ENCODE data around the gene GAL3ST2.
"Not testable (repeated sequence)": the region's sequence is repeated elsewhere in the genome, so short reads cannot be mapped to it uniquely, and the experiment has no call there.

The GAL3ST2 gene

DNA sequence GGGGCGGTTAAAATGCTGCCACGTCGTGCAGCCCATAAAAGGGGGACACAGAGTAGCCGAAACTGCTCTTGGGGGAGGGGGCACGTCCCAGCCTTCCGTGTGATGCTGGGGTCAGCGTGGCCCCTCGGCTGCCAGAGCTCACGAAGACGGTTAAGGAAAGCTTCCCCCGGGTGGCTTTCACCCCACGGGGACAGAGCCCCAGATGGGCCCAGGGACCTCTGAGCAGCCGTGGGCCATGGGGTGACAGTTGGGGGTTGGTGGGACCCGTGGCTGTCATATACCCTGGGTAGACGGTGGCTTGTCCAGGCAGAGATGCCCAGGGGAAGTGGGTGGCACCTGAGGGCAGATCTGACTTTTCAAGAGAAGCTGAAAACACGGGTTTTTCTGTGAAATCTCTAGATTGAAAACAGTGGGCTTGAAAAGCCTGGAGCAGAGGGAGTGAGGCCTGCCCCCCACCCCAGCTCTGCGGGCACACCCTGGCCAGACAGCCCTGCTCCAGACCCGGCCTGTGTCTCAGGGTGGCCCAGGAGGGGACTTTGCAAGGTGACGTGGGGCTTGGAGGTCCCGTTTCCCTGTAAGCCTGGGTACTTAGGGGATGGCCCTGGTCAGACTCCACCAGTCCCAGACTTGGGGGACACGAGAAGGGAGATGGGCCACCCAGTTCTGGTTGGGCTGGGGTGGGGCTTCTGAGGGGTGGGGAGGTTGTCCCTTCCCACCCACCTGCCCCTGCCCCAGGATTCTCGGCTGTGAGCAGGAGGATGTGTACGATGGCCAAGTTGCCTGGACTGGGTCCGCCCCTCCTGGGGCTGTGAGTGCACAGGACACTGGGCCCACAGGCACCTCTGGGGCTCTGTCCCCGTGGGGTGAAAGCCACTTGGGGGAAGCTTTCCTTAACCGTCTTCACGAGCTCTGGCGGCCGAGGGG, 33.0 kb downstream of the GAL3ST2 start:
- DNase-seq (ENCODE audit: low read depth), result no peak

- no peak for DNase-seq (ENCODE audit: low read depth)
Observed at GRCh38 chr2:241810307-241811200, 33.9 kb downstream of the GAL3ST2 start.

DNA sequence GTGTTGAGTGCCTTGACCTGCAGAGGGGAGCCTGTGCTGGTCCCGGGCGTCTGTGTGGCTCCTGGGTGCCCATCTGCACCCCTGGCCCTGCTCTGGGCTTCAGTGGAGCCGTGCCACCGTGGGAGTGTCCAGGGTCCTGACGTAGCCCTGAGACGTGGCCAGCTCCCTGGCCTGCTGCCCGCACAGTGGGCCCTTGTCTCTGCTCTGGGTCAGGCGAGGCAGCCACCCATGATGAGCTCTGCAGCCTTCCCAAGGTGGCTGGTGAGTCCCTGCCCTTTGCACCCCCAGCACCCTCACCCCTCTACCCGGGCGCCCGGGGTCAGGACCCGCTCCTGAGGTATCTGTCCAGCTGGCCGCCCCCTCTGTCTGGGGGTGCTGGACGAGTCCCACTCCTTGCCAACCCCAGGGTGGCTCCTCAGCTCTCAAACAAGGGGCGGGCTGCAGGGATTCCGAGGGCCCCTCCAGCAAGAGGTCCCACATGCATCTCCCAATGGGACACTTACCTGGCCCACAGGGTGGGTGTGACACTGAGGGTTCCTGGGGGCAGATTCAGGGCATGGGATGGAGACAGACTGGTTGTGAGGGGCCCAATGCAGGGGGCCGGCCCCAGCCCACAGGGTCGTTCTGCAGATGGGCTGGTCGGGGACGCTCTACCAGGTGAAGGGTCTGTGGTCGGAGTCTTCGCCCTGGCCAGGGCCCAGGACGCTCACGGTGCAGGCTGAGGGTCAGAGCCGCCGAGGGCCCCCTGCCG, 34.8 kb downstream of the GAL3ST2 start:
- no peak for DNase-seq (ENCODE audit: low read depth)

DNA sequence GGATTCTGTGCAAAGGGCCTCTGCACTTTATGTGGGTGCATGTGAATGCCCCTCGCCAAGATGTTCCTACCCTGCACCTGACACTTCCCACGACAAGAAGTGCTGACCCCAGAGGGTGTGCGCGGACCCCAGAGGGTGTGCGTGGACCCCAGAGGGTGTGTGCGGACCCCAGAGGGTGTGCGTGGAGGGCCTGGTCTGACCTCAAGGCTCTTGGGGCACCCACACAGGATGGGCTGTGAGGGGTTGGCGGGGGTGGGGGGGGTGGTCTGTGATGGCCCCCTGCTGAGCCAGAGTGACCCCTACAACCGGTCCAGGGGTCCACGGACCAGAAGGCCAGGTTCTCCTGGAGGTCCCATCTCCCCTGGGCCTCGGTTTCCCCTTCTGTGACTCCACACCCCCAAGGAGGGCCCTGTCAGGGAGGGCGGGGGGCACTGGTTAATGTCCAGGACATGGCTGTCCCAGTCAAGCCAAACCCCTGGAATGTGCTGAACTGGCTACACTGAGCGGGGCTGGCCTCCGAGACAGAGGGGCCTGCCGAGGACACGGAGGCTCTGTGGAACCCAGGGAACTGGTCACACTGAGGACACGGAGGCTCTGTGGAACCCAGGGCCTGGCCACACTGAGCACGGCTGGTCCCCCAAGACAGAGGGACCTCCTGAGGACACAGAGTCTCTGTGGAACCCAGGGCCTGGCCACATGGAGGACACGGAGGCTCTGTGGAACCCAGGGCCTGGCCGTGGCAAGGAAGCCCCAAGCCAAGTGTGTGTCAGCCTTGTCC, 35.5 kb downstream of the GAL3ST2 start:
- no peak for DNase-seq (ENCODE audit: low read depth)

- no peak for DNase-seq (ENCODE audit: low read depth)
Observed at GRCh38 chr2:241812730-241813643, 36.4 kb downstream of the GAL3ST2 start.

DNA sequence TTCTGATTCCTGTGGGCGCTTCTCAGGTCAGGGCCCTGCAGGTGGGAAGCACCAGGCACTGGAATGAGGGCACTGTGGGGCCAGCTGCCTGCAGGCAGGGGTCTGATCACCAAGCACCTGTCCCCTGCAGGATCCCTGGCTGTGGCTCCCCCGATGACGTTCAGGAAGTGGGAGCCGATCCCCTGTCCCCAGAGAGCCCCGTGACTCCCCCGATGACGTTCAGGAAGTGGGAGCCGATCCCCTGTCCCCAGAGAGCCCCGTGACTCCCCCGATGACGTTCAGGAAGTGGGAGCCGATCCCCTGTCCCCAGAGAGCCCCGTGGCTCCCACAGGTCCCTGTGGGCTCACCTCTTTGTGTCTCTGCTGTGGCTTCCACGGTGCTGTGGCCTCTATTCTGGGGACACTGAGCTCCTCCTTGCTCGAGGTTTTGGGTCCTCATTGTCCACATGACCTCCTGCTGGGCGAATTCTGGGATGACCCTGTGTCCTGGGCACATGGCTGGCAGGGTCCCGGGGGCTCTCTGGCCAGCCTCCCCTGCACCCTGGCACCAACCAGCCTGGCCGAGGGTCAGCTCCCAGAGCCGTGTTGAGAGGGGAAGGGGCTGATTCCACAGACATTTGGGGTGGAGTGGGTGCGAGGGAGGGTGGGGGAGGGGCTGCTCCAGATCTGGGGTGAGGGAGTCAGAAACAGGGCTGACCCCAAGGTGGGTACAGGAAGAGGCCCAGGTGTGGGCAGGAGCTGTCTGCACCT, 37.2 kb downstream of the GAL3ST2 start:
- DNase-seq (ENCODE audit: low read depth), result no peak

GRCh38 chr2:241814393-241814642, 37.7 kb downstream of the GAL3ST2 start:
- DNase-seq (ENCODE audit: low read depth), result no peak

- no peak for DNase-seq (ENCODE audit: low read depth)
Observed at GRCh38 chr2:241814643-241815476, 38.2 kb downstream of the GAL3ST2 start.

GRCh38 chr2:241815477-241816430, 39.1 kb downstream of the GAL3ST2 start:
- no peak for DNase-seq (ENCODE audit: low read depth)

DNA sequence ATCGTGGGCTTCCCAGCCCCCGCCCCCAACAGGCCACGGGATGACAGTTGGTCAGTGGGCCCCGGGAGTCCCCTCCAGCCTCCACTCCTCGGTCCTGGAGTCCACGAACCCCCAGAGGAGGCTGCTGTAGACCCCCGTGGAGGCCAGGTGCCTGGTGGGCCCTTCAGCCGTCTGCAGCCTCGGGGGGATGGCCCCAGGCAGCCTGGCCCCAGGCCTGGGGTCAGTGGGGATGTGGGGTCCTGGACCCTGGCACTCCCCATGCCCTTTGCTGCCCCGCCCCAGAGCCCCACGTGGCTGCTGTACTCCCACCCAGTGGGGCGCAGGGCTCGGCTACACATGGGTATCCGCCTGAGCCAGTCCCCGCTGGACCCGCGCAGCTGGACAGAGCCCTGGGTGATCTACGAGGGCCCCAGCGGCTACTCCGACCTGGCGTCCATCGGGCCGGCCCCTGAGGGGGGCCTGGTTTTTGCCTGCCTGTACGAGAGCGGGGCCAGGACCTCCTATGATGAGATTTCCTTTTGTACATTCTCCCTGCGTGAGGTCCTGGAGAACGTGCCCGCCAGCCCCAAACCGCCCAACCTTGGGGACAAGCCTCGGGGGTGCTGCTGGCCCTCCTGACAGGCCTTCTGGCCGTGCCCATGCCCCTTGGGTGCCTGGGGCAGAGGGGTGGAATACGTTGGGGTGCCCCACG, 40.0 kb downstream of the GAL3ST2 start:
- no peak for DNase-seq (ENCODE audit: low read depth)

DNA sequence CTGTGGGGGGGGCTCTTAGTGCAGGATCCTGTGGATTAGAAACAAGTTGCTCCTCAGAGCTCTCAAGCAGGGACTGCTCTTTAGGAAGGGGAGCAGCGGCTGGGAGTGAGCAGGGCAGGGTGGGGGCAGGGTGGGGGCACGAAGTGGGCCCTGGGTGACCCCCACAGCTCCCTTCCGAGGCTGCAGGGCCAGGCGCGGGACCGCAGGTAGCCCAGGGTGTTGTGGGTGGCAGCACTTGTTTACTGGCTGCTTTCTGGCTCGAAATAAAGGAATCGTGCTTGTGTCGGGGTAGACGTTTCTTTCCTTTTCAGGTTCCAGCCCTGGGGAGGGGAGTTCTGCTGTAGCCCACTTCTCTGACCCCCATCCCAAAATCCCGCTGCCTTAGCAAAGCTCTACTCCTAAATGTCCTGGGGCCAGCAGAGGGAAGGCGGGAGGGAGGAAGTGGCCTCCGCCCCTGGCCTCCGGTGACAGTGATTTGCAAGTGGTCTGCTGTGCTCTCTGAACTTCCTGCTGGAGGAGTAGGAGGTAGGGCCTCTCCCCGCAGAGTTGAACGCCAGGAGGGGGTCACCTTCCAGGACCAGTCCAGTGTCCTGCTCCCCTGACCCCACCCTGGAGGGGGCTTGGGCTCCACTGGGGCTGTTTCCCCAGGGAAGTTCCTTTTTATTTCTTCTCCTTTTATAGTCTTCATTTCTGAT, 40.7 kb downstream of the GAL3ST2 start:
- no peak for DNase-seq (ENCODE audit: low read depth)

DNA sequence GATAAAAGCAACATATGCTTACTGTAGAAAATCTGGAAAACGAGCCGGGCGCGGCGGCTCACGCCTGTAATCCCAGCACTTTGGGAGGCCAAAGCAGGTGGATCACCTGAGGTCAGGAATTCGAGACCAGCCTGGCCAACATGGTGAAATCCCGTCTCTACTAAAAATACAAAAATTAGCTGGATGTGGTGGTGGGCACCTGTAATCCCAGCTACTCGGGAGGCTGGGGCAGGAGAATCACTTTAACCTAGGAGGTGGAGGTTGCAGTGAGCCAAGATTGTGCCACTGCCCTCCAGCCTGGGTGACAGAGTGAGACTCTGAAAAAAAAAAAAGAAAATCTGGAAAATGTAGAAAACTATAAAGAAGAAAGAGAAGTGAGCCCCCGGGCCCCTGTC, 41.2 kb downstream of the GAL3ST2 start:
- DNase-seq (ENCODE audit: low read depth), result not testable (repeated sequence)

- DNase-seq (ENCODE audit: low read depth), result no peak
Observed at GRCh38 chr2:241818229-241818942, 41.8 kb downstream of the GAL3ST2 start.

- DNase-seq (ENCODE audit: low read depth), result no peak
Observed at GRCh38 chr2:241818943-241819270, 42.3 kb downstream of the GAL3ST2 start.

DNA sequence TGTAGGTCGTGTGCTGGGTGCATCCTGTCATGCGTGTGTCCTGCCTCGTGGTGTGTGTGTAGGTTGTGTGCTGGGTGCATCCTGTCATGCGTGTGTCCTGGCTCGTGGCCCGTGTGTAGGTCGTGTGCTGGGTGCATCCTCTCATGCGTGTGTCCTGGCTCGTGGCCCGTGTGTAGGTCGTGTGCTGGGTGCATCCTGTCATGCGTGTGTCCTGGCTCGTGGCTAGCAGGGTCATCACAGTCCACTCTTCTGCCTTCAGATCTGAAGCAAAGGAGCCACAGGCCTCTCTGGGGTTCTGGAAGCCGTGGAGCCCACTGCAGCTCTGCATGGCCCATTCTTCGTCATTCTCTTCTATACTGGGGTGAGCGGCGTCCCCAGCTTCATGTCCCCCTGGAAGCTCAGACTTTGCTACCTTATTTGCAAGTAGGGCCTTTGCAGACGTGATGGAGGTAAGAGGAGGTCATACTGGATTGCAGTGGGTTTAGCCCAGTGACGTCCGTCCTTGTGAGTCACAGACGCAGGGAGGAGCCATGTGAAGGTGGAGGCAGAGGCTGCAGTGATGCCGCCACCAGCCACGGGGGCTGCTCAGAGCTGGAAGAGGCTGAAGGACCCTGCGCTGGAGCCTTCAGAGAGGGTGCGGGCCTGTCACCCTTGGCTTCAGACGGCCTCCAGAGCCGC, 43.5 kb downstream of the GAL3ST2 start:
- not testable (repeated sequence) for DNase-seq (ENCODE audit: low read depth)

Data from stimulated activated CD8-positive, alpha-beta memory T cell treated with anti-CD3 and anti-CD28 coated beads, Interleukin-15, amount 100 ng/mL, for 1 hour (primary cell).